GM18861 (cell line): ENCODE data around the gene ARL9.

ENCODE experiments used
- ATAC-seq: cut with Tn5 transposase; IDR thresholded peaks from one replicate; pipeline ENCODE4 v1.9.1; 2021; ENCODE audit not compliant: unreplicated experiment

ARL9 gene

GRCh38 chr4:56531149-56531770 lies 25.7 kb downstream of the ARL9 start:
- ATAC-seq = no peak

- ATAC-seq = no peak
Measured at GRCh38 chr4:56531823-56532222, 26.2 kb downstream of the ARL9 start.

GRCh38 chr4:56532239-56532638 lies 26.6 kb downstream of the ARL9 start:
- no peak for ATAC-seq

- no peak for ATAC-seq
Measured at GRCh38 chr4:56535915-56536314, 30.3 kb downstream of the ARL9 start.

GRCh38 chr4:56537147-56537546 lies 31.6 kb downstream of the ARL9 start:
- ATAC-seq = no peak

- ATAC-seq = no peak
Measured at GRCh38 chr4:56540826-56541225, 35.2 kb downstream of the ARL9 start.

GRCh38 chr4:56544573-56545131 lies 39.1 kb downstream of the ARL9 start:
- peak; percentile 98 for ATAC-seq

- ATAC-seq = no peak
Measured at GRCh38 chr4:56550642-56551041, 45.1 kb downstream of the ARL9 start.

- ATAC-seq = no peak
Measured at GRCh38 chr4:56551516-56551915, 45.9 kb downstream of the ARL9 start.

GRCh38 chr4:56552273-56552672 lies 46.7 kb downstream of the ARL9 start:
- no peak for ATAC-seq

GRCh38 chr4:56570041-56570440 lies 64.5 kb downstream of the ARL9 start:
- no peak for ATAC-seq
